ENCODE data around the gene ZNF302. TPM values are rescaled to one million over a fixed set of nuclear protein-coding genes. Genes with fewer than 3 reads are reported as not detected.

ZNF302 gene
- polyA plus RNA-seq, 1 of the 3 experiments (the other 2 are of a cell fraction) = 14.3 TPM

DNA sequence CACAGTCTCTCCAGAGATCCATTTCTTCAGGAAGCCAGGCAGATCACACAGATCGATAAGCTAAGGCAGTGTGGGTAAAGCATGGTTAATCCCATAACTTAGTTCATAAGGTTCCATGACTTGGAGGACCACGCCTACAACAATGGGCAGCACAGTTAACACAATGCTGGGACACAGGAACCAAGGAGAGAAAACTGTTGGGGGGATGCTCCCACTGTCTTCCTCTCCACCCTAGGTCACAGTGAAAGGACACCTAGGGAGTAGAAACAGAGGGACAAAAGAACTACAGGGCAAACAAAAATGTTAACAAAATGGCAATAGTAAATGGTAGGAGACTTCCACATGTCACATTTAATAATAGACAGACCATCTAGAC is 35.8 kb downstream of the ZNF302 start:
- H3K4me3 ChIP-seq (ENCODE audit: low read depth in 2 of 2, low read length in 1 of 2) = no peak overlapping the region; a peak in 1 of 4 replicates
- H3K4me1 ChIP-seq (ENCODE audit: control insufficient read depth in 1 of 2, insufficient read depth in 2 of 2, low read depth in 1 of 2, low read length in 1 of 2) = no peaks in the 10 kb centered on the region
- H3K27me3 ChIP-seq (ENCODE audit: insufficient read depth) = no peaks in the 10 kb centered on the region
- DNase-seq = no peak
- no peak overlapping the region for H3K27ac ChIP-seq (ENCODE audit: low read depth in 2 of 2, low read length in 1 of 2)
- no peaks in the 10 kb centered on the region for H3F3A ChIP-seq (replicated peaks; ENCODE audit: insufficient read depth)
- ChIA-PET CTCF (interaction anchor here (0.6 to 7.1 kb wide), 31 partner anchors 8 to 1307 kb away, joined by 3 to 73 read pairs (median 5); partner anchors contain the start of gene ZNF302), POLR2A (no interaction called here)
- no peaks in the 10 kb centered on the region for H3K9me2 ChIP-seq
- no peak overlapping the region for H2AFZ ChIP-seq (ENCODE audit: low read depth)
- H3K36me3 ChIP-seq (replicated peaks in 1 of 2; ENCODE audit: control insufficient read depth in 1 of 2, insufficient read depth in 2 of 2, low read length in 1 of 2) = no peaks in the 10 kb centered on the region
- no peak for TF ChIP-seq EZH2phosphoT487 (IDR thresholded peaks at IDR 0.05; ENCODE audit: borderline replicate concordance, low read depth)
- no peak for TF ChIP-seq RFX5 (IDR thresholded peaks at IDR 0.05; ENCODE audit: low read length)
- TF ChIP-seq TEAD4 (IDR thresholded peaks at IDR 0.05; ENCODE audit: borderline replicate concordance, insufficient read depth) = no peak
- no peak for TF ChIP-seq FOSL2 (IDR thresholded peaks at IDR 0.05; ENCODE audit: borderline replicate concordance, low read depth)
- no peak for TF ChIP-seq RCOR1 (IDR thresholded peaks at IDR 0.05; ENCODE audit: low read length)
- no peak for TF ChIP-seq NRF1 (IDR thresholded peaks at IDR 0.05; ENCODE audit: low read depth, low read length)
- TF ChIP-seq YY1 (IDR thresholded peaks at IDR 0.05; ENCODE audit: low read depth) = no peak
- H3K9me3 ChIP-seq = no peaks in the 10 kb centered on the region
- no peaks in the 10 kb centered on the region for H4K20me1 ChIP-seq (ENCODE audit: insufficient read depth)
- whole genome bisulfite sequencing (ENCODE audit: low lambda C conversion rate) = 51% methylated on average over 2 of the region's 2 CpGs
- H3K9ac ChIP-seq = no peak overlapping the region
- no peaks in the 10 kb centered on the region for H3K79me2 ChIP-seq (ENCODE audit: insufficient read depth)
- no peak overlapping the region for H3K4me2 ChIP-seq

DNA sequence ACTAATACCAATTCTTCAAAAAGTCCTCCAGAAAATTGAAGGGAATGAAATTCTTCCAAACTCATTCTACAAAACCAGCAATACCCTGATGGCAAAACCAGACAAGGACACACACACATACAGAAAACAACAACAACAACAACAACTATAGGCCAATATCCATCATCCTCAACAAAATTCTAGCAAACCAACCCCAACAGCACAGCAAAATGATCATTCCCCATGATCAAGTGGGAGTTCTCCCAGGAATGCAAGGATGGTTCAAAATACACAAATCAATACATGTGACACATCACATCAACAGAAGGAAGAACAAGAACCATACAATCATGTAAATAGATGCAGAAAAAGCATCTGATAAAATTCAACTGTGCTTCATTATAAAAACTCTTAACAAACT is 37.9 kb downstream of the ZNF302 start:
- TF ChIP-seq NFIC (IDR thresholded peaks at IDR 0.05; ENCODE audit: borderline replicate concordance) = no peak
- TF ChIP-seq, protein P1, sequence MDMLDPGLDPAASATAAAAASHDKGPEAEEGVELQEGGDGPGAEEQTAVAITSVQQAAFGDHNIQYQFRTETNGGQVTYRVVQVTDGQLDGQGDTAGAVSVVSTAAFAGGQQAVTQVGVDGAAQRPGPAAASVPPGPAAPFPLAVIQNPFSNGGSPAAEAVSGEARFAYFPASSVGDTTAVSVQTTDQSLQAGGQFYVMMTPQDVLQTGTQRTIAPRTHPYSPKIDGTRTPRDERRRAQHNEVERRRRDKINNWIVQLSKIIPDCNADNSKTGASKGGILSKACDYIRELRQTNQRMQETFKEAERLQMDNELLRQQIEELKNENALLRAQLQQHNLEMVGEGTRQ (IDR thresholded peaks at IDR 0.05; ENCODE audit: borderline replicate concordance, low read depth, low read length) = no peak
- no peaks in the 10 kb centered on the region for H3F3A ChIP-seq (replicated peaks; ENCODE audit: insufficient read depth)
- no peaks in the 10 kb centered on the region for H3K9me2 ChIP-seq
- no peak overlapping the region for H3K4me3 ChIP-seq (ENCODE audit: low read depth in 2 of 2, low read length in 1 of 2)
- H3K4me2 ChIP-seq = no peak overlapping the region
- no peak overlapping the region for H2AFZ ChIP-seq (ENCODE audit: low read depth)
- no peaks in the 10 kb centered on the region for H3K9me3 ChIP-seq
- no peaks in the 10 kb centered on the region for H3K27me3 ChIP-seq (ENCODE audit: insufficient read depth)
- DNase-seq = no peak
- CTCF ChIA-PET = no interaction called here
- H3K4me1 ChIP-seq (ENCODE audit: control insufficient read depth in 1 of 2, insufficient read depth in 2 of 2, low read depth in 1 of 2, low read length in 1 of 2) = no peaks in the 10 kb centered on the region
- H3K36me3 ChIP-seq (replicated peaks in 1 of 2; ENCODE audit: control insufficient read depth in 1 of 2, insufficient read depth in 2 of 2, low read length in 1 of 2) = no peaks in the 10 kb centered on the region
- no peak overlapping the region for H3K27ac ChIP-seq (ENCODE audit: low read depth in 2 of 2, low read length in 1 of 2)
- POLR2A ChIA-PET = no interaction called here
- no peak overlapping the region for H3K9ac ChIP-seq
- H3K79me2 ChIP-seq (ENCODE audit: insufficient read depth) = no peaks in the 10 kb centered on the region
- H4K20me1 ChIP-seq (ENCODE audit: insufficient read depth) = no peaks in the 10 kb centered on the region

DNA sequence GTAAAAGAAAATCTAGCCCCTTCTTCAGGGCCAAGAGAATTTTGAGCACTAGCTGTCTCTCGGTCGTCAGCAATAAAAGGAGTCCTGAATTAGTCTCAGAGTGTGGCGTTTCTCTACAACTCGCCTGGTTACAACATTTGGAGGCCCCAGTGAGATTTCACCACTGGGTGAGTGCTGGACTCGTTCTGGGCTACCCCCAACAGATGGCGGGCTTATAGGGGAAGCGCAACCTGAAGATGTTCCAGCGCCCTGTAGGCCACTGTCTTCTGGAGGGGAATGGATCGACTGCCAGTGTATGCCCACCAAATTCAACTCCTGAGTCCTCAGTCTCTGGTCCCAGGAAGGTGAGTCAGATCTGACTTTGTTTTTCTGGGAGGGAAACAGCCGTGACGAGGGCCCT is 44.9 kb downstream of the ZNF302 start:
- Histone ChIP-seq H3K27me3 (ENCODE audit: insufficient read depth) (no peaks in the 10 kb centered on the region; the same call in 1 of the 2 replicates), H3K27ac (ENCODE audit: low read depth in 2 of 2, low read length in 1 of 2) (no peak overlapping the region), H3K9me2 (no peaks in the 10 kb centered on the region), H3K4me1 (ENCODE audit: control insufficient read depth in 1 of 2, insufficient read depth in 2 of 2, low read depth in 1 of 2, low read length in 1 of 2) (no peaks in the 10 kb centered on the region), H4K20me1 (ENCODE audit: insufficient read depth) (no peaks in the 10 kb centered on the region), H3K36me3 (replicated peaks in 1 of 2; ENCODE audit: control insufficient read depth in 1 of 2, insufficient read depth in 2 of 2, low read length in 1 of 2) (no peaks in the 10 kb centered on the region), H3K79me2 (ENCODE audit: insufficient read depth) (no peaks in the 10 kb centered on the region), H3K9me3 (no peaks in the 10 kb centered on the region), H3F3A (replicated peaks; ENCODE audit: insufficient read depth) (no peaks in the 10 kb centered on the region), H3K4me2 (no peak overlapping the region), H3K9ac (no peak overlapping the region), H2AFZ (ENCODE audit: low read depth) (no peak overlapping the region), H3K4me3 (ENCODE audit: low read depth in 2 of 2, low read length in 1 of 2) (no peak overlapping the region)
- no peak for TF ChIP-seq EZH2phosphoT487 (IDR thresholded peaks at IDR 0.05; ENCODE audit: borderline replicate concordance, low read depth)
- no peak for TF ChIP-seq TEAD4 (IDR thresholded peaks at IDR 0.05; ENCODE audit: borderline replicate concordance, insufficient read depth)
- no peak for TF ChIP-seq RXRA (IDR thresholded peaks at IDR 0.05; ENCODE audit: borderline replicate concordance, low read depth)
- TF ChIP-seq TCF12 (IDR thresholded peaks at IDR 0.05) = no peak
- TF ChIP-seq ELF1 (IDR thresholded peaks at IDR 0.05) = no peak
- TF ChIP-seq, protein P2, sequence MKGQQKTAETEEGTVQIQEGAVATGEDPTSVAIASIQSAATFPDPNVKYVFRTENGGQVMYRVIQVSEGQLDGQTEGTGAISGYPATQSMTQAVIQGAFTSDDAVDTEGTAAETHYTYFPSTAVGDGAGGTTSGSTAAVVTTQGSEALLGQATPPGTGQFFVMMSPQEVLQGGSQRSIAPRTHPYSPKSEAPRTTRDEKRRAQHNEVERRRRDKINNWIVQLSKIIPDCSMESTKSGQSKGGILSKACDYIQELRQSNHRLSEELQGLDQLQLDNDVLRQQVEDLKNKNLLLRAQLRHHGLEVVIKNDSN (IDR thresholded peaks at IDR 0.05; ENCODE audit: borderline replicate concordance, low read depth) = no peak
- no peak for TF ChIP-seq JUND (IDR thresholded peaks at IDR 0.05)
- TF ChIP-seq GATA2 (CRISPR knock-in tag; IDR thresholded peaks at IDR 0.05) = no peak
- TF ChIP-seq NRF1 (IDR thresholded peaks at IDR 0.05; ENCODE audit: low read depth, low read length) = no peak
- TF ChIP-seq GABPA (IDR thresholded peaks at IDR 0.05; ENCODE audit: low read depth) = no peak
- no peak for TF ChIP-seq YY1 (IDR thresholded peaks at IDR 0.05; ENCODE audit: low read depth)
- no peak for TF ChIP-seq RAD21 (IDR thresholded peaks at IDR 0.05; ENCODE audit: low read length)
- no peak for TF ChIP-seq FOXM1 (IDR thresholded peaks at IDR 0.05; ENCODE audit: low read depth)
- no peak for TF ChIP-seq MEF2A (IDR thresholded peaks at IDR 0.05; ENCODE audit: borderline replicate concordance, low read depth)
- ChIA-PET CTCF (interaction anchor here (0.6 to 0.9 kb wide), 2 partner anchors 23 to 357 kb away, joined by 3 to 4 read pairs; no protein-coding TSS in a partner anchor), POLR2A (no interaction called here)
- 24% methylated on average over 10 of the region's 11 CpGs for WGBS (ENCODE audit: low lambda C conversion rate)
- DNase-seq = no peak
